NCI-H524 (cell line): ENCODE measurements around the gene KIF7.

Experiments used
- DNase-seq, 2 experiments: peaks; one replicate each; lab custom pipeline; 2025; lab: John Stamatoyannopoulos, UW

Gene KIF7

DNA sequence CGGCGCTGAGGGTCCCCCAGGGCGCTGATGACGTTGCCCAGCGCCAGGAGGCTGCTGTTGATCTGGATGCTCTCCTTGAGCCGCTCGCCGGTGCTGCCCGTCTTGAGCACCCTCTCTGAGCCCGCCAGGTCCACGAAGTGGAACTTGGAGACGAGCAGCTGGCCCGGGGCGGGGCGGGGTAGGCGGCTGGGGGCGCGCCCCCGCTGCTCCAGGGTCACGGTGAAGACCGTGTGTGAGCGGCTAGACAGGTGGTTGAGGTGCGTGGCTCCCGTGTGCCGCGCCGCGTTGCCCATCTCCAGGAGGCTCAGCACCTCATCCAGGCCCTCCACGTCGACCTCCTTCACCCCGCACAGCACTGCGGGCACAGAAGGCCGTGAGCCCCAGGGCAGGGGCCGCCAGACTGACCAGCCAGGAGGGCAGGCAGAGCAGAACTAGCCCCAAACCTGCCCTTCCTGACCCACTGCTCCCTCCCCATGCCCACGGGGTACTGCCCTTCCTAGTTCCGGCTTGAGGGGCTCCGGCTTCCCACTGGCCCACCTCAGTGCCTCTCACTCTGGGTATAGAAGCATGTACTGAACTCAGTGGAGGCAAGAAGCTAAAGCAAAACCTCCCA is 6.1 kb downstream of the KIF7 start:
- DNase-seq = no peak

DNA sequence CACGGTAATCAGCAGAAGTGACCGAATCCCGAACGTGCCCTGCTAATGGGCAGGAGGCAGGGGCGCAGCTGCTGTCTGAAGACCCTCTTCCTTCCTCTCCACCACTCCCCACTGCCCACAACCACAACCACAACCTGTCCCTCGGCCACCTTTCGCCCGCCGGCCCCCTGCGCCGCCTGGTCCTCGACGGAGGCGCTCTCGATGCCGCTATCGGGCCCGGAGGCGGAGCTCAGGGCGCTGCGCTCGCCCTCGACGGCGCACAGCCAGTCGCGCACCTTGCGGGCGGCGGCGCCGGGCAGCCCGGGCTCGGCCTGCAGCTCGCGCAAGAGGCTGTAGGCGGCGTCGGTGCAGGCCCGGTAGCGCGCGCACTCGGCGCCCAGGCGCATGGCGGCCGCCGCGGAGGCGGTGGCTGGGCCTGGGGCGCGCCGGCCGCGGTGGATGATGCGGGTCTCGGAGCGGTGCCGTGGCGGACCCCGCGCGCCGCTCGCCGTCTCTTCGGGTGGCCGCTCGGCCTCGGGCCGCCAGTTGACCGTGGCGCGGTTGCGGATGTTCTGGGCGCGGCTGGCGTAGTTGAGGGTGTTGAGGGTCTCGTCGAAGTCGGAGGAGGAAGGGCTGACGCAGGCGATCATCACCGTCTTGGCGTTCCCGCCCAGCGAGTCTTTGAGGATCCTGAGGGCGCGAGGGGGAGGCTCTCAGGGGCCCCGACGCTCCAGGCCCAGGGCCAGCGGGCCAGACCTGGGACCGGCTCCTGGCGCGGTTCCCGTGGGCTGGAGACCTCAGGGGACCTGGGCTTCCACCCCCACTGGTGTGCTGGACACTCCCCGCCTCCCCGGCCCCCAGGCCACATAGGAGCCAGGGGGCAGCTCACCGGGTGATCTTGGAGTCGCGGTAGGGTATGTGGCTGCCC is 6.9 kb downstream of the KIF7 start:
- DNase-seq = no peak

DNA sequence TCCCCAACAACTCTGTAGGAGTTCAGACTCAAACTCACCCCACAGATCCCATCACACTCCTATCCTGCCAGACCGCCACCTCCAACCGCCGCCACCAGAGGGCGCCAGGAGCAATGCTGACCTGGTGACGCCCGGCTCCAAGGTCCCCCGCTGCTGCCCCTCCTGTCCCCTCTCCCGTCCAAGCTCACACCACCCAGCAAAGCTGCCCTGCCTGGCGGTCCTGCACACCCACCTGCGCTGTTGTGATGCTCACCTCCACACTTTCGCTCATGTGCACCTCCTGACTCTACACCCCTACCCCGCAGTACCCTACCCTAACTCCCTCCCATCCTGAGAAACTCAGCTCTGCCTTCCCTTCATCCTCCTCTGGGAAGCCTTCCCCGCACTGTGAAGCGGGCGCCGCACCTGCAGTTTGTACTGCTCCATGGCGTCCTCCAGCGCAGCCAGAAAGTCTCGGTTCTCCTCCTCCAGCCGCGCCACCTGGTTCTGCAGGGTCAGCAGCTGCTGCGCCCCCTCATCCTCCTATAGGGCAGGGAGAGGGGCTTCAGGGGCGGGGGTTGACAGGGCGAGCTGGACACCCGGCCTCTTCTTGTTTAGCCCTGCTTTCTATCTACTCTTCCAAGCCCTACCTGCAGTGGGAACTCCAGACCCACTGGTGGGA is 7.9 kb downstream of the KIF7 start:
- DNase-seq = peak in 1 of 2 experiments; percentile 46

DNA sequence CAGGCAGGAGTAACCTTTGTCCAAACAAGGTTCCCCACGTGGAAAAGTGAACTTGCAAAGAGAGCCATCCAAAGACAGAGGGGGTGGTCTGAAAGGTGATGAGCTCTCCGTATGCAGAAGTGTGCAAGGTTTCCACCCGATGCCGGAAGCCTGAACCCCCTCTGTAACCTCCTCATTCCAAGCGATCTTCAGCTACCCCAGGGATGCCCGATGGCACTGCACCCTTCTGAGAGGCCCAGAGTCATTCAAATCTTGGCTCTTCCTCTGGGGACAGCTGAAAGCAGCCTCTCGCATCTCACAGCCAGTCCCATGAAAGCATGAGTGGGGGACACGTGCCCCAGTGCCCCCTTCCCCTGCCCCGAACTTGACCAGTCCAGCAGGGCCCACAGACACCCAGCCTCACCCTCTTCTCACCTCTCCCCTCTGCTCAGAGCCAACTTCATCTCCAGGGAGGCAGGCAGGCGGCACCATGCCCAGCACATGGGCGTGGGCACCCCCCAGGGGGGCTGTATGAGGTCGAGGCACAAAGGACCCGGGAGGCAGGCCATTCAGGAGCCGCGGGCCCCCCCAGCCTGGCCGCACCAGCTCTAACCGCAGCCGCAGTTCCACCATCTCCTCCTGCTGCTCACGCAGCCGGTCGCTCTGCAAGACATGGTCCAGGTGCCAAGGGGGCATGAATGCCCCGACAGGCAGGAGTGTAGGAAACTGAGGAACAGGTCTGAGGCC is 8.7 kb downstream of the KIF7 start:
- DNase-seq = no peak

DNA sequence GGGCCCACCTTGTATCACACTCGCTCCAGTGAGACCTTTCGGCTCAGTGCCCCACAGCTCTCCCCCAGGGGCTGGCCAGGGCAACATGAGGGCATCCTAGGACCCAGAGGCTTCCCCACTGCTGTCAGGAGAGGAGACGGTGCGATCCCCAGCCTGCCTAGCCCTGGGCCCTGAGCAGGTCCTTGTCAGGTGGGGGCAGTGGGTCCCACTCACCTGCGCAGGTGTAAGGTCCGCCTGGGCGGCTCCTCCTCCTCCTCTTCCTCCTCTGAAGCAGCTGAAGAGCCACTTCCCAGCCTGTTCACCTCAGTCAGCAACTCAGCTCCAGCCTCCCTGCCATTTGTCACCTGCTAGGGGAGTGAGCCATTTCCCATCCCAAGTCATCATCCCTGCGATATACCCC is 9.6 kb downstream of the KIF7 start:
- no peak for DNase-seq

DNA sequence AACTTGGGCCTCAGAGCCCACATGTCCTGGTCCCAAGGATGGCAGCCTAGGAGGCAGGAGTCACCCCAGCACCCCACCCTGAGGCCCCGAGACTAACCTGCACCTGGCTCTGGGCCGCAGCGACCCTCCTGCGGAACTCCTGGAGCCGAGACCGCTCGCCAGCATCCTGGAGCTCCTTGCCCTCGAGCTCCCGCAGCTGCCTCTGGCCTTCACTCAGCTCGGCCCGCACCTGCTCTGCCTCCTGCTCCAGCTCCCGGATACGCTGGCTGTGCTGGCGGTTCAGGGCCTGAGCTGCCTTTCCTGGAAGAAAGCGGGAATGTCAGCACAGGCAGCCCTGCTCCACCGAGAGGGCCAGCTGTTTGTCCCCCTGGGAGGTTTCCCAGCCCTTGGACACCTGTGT is 13.2 kb downstream of the KIF7 start:
- DNase-seq = no peak

DNA sequence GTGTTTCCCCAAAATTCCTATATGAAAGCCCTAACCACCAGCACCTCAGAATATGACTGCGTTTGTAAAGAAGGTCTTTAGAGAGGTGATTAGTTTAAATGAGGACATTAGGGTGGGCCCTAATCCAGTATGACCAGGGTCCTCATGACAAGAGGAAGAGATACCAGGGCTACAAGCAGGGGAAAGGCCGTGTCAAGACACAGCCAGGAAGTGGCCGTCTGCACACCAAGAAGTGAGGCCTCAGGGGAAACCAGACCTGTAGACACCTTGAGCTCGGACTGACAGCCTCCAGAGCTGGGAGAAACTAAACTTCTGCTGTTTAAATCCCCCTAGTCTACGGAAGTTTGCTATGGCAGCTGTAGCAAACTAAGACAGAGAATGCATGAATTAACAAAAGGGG is 14.2 kb downstream of the KIF7 start:
- DNase-seq = no peak

DNA sequence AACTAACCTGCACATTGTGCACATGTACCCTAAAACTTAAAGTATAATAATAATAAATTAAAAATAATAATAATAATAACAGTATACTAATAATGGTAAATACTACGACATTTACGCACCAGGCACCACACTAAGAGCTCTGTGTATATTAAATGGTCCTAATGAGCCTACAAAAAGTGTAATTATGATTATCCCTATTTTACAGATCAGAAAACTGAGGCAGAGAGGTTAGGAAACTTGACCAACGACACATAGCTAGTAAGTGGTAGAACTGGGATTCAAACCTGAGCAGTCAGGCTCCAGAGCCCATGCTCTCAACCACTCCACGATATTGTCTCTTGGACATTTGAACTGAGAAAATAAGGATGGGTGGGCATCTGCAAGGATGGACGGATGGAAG is 15.0 kb downstream of the KIF7 start:
- no peak for DNase-seq

DNA sequence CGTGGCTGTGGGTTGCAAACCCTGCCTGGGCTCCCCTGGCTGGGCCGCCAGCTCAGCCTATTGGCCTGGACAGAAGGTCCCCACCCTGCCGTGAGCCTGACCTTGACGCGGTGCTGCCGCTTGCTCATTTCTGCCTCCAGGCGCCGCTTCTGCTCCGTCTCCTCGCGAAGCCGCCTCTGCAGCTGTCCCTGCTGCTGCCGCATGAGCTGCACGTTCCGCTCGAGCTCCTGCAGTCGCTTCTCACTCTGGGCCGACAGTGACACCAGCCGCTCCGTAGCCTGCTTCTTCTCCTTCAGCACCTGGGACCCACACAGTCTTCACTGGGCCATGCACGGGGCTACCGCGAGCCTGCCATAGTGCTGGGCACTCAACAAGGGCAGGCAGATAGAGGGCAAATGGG is 21.7 kb downstream of the KIF7 start:
- no peak for DNase-seq

DNA sequence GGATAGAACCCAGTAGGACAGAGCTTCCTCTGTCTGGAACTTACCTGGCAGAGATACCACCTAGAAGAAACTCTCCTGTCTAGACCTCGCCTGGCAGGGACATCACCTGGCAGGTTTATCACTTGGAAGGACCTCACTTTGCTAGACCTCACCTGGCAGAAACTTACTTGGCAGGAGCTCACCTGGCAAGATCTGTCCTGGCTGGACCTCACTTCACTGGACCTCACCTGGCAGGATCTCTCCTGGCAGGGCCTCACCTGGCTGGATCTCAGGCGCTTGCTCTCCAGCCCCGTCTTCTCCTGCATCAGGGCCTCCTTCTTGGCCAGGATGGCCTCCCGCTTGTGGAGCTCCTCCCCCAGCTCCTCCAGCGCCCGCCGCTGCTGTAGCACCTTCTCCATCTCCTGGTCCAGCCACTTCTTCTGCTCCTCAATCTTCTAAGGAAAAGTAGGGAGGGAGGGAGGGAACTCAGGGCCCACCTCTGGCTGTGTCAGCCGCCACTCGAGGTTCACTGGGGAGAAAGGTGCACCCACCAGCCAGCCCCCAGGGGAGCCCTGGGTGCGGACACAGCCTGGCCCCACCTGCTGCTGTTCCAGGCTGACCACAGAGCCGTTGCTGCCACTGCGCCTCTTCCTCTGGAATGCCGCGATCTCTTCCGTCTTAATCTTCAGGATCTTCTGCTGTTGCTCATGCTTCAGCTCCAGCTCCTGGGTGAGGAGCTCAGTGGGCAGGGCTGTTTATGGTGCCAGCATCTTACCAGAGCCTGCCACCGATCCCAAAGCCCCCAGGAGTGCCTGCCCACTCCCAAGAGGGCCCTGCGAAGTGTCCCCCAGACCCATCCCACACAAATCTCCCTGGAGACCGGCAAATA is 22.5 kb downstream of the KIF7 start:
- DNase-seq = no peak

DNA sequence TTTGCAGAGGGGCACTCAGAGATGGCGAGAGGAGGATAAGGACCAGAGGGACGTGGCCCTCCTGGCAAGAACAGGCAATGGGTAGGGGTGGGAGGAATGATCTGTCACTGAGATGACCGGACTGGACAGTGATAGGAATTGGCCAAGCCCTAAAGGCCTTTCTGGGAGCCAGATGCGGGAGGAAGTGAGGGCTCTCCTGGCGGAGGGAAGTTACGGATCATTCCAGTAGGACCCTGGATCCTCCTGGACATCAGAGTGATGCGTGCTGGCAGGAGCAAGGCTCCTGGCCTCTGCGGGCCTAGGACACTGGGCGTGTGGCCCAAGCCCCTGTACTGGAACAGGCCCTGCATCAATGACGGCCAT is 23.4 kb downstream of the KIF7 start:
- DNase-seq = no peak

DNA sequence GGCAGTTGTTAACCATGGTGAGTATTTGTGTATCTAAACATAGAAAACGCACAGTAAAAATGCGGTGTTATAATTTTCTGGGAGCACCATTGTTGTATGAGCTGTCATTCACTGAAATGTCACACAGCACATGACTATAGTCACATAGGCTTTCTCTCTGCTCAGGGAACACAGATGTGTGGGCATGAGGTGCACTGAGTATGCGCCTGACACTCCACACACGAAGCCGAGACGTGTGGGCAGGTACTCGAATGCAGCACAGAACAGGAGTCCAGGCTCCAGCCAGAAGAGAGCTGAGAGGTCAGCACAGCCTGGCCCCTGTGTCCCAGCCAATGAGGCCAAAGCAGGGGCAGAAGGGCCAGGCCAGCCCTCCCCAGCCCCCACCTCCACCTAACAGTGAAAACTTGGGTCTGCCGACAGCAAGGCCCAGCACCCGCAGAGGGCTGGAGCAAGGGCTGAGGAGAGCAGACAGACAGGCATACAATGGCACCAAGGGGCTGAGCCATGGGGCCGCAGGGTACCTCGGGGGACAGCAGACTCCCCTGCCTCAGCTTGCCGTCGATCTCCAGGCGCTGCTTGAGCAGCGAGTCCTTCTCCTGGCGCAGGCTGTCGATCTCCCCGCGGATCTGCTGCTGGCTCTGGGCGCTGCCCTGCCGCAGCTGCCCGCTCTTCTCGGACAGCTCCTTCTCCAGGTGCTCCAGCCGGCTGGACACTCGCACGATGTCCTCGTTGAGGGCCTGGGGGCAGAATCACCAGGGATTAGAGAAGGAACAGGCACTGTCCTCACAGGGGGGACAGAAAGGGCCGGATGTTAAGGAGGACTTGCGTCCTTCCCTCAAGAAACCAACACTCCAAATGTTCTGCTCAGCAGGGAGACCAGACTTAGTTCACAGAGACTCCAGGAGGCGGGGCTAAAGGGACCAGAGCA is 24.0 kb downstream of the KIF7 start:
- no peak for DNase-seq

DNA sequence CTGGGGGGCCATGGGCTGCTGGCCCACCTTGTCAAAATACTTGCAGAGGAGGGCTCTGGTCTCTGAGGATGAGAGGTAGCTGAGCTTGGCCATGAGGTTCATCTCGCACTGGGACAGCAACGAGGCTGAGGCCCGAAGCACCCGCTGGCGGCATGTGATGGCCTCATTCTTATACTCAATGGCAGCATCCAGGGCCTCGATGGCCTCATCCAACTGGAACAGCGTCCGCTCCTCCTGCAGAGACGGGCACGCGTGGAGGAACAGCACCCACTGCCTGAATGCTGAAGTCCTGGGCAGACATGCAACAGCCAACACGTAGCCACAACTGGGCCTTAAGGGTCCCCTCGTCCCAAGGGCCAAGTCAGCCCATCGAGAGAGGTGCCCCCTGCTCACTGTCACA is 25.0 kb downstream of the KIF7 start:
- no peak for DNase-seq

DNA sequence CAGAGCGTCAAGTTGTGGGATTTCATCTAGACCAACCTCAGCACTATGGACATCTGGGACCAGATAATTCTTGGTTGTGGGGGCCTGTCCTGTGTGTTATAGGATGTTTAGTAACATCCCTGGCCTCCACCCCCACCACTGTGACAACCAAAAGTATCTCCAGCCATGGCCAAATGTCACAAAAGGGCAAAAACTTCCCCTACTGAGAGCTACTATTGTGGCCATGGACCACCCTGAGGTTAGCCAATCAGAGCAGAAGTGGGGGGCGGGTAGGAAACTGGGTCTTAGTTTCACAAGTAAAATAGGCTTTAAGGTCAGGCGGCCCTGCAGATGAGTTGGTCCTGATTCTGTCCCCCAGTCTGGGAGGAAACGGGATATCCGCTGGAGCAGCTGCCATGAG is 25.4 kb downstream of the KIF7 start:
- DNase-seq = no peak

DNA sequence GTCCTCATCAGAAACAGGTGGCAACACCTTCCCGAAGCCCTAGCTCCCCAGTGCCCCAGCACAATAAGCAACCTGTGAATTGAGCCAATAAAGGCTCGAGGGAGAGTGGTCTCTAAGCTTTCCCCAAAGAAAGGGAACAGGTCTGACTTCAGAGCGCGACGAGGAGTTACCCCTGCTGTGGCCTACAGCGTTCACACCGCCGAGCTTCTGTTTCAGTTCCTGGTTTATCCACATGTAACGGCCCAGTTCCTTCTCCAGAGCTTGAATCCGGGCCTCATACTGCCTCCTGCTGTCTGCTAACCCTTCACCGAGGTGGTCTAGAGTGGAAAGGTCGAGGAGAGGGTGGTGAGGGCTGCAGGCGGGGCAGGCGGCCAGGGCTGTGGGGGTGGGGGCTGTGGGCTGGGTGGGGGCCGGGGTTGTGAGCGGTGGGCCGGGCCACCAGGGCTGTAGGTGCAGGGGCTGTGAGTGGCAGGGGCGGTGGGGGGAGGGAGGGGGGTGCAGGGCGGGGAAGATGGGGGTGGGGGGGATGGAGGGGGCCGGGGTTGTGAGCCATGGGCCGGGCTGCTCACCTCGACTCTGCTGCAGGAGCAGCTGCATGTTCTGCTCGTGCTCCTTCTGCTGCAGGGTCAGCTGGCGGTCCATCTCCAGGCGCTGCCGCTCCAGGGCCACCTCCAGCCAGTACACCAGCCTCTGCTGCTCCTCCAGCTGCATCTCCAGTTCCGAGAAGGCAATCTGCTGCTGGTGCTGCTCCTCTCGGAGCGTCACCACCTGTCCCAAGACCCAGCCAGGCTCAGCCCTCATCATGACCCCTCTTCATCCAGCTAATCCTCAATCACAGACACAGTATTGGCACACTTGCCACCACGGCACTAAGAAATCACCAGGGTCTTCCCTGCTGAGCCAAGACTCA is 26.2 kb downstream of the KIF7 start:
- DNase-seq = no peak

DNA sequence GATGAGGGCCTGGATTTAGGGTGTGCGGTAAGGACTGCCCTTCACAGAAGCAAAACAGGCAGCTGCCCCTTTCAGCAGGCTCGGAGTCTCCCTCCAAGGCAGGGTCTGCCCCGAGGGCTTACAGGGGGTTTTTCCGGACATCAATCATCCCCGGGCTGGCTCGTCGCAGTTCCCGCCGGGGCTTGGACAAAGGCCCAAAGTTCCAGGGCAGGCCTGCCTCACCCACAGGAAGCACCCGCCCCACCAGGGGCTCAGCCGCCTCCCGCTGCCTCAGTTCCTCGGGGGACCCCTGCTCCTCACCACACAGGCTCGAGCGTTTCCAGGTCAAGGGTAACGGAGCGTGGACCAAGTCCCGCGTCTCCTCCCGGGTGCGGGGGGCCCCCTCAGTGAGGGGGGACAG is 27.0 kb downstream of the KIF7 start:
- no peak for DNase-seq

DNA sequence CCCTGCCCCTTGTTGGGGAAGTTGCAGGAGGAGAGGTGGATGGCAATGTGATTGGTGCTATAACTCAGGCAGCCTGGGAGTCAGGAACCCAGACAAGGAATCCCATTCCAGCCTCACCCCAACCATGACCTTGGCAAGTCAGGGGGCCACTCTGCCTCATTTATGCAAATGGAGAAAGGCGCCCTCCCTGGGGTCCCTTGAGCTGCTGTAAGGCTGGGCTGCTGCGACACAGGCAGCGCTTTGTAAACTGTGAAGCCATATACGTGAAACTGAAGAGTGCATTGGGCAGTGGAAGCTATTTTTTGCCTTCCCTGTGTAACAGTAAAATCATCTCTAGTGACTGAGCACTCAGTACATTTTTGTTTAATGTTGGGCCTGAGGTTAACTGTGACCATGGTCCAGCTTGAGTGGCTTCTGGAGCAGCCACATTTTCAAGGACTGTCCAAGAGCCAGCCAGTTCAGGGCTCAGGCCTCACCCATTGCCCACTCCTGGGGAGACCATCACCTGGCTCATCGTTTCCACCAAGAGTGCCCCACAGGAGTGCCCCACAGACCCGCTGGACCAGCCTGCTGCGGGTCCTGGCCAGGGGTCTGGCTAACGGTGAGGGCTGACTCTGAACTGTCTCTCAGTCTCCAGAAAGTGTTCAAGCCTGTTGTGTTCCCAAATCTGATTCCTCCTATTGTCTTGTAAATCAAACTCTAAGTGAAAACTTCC is 27.9 kb downstream of the KIF7 start:
- DNase-seq = no peak

DNA sequence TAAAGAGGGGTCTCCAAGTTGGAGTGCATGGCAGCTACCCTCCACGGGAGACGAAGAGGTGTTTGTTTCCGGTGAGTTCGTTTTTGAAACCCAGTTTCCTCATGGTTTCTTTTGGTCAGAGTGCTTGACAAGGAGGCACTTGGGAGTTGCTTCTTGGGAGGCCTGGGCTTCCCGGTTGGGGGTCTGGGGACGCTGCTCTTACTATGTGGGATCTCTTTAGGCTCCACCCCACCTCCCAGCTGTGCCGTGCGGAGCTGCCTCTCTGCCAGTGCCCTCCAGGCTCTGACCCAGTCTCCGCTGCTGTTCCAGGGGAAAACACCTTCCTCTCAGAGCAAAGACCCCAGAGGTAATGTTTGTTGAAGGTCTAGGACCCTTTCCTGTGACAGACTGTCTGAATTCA is 29.6 kb downstream of the KIF7 start:
- no peak for DNase-seq

DNA sequence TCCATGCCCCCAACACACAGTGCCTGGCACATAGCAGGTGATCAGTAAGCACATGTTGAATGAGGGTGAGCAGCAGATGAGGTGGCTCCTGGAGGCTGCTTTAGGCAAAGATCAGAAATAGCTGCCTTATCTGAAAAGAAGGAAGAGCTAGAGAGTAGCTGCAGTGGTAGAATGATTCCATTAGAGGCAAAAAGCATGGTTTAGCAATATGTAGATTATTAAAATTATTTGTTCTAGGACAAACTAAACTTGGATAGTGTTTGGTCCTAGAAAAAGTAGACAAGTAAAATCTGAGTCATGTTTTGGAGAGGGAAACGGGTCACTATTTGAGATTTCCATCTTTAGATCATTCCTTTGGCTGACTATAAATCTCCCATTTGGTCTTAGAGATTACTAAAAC is 32.1 kb downstream of the KIF7 start:
- no peak for DNase-seq
